Measurements from ENCODE around the gene RFFL.

DNA sequence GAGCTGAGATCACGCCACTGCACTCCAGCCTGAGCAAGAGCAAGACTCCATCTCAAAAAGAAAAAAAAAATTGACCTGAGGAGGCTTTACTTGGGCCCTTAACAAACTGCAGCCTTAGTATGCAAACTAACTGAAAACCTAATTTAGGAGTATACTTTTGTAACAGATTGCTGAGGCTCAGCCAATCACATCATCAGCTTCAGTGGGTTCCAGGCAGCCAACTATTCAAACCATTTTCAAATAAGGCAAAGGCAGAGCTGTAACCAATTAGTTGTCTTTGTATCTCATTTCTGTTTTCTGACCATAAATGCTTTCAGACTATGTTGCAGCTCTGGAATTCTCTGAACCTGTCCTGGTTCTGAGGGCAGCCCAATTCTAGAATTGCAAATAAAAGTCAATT lies 32.2 kb upstream of the RFFL start:
- TF ChIP-seq FOSL2 (IDR thresholded peaks at IDR 0.05) (no peak), FOSL2 (CRISPR knock-in tag; IDR thresholded peaks at IDR 0.05) (no peak), ESRRA (IDR thresholded peaks at IDR 0.05; ENCODE audit: borderline replicate concordance, low read length) (no peak), CEBPB (IDR thresholded peaks at IDR 0.05) (no peak), TP53 (CRISPR knock-in tag; IDR thresholded peaks at IDR 0.05) (no peak), EP300 (IDR thresholded peaks at IDR 0.05) (no peak), JUN (IDR thresholded peaks at IDR 0.05) (no peak)
- TF ChIP-seq, protein P1, sequence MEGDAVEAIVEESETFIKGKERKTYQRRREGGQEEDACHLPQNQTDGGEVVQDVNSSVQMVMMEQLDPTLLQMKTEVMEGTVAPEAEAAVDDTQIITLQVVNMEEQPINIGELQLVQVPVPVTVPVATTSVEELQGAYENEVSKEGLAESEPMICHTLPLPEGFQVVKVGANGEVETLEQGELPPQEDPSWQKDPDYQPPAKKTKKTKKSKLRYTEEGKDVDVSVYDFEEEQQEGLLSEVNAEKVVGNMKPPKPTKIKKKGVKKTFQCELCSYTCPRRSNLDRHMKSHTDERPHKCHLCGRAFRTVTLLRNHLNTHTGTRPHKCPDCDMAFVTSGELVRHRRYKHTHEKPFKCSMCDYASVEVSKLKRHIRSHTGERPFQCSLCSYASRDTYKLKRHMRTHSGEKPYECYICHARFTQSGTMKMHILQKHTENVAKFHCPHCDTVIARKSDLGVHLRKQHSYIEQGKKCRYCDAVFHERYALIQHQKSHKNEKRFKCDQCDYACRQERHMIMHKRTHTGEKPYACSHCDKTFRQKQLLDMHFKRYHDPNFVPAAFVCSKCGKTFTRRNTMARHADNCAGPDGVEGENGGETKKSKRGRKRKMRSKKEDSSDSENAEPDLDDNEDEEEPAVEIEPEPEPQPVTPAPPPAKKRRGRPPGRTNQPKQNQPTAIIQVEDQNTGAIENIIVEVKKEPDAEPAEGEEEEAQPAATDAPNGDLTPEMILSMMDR (IDR thresholded peaks at IDR 0.05): no peak
